Measurements from ENCODE around the gene NGLY1. TPM values are rescaled to one million over a fixed set of nuclear protein-coding genes. Genes with fewer than 3 reads are reported as not detected.

The NGLY1 gene
- 100 to 1,000 TPM in 1 of 2 experiments, 10 to 100 TPM in 1; 86.1 to 135 TPM for total RNA-seq

- H3K9me3 Mint-ChIP-seq (ENCODE audit: low read depth), result no peaks in the 10 kb centered on the region
- intact Hi-C loops (cut with DNase I, micrococcal nuclease), result loop anchor here (1.0 to 10.0 kb wide), 11 partner anchors 12 to 1971 kb away; partner anchors contain the start of genes NR1D2 (in 2 of the 2), SLC4A7 (in 2 of the 2), NKIRAS1 (in 1 of the 2) and RPL15 (in 1 of the 2)
- DNase-seq (peak; percentile 92), ATAC-seq (peak; percentile 93)
- no peaks in the 10 kb centered on the region for H3K27me3 Mint-ChIP-seq
- ChIA-PET POLR2A (interaction anchor here (0.7 kb wide), 1 partner anchor 10 kb away, joined by 4 read pairs; no protein-coding TSS in a partner anchor), CTCF (interaction anchor here (0.7 to 1.6 kb wide), 2 partner anchors 10 to 134 kb away, joined by 3 to 8 read pairs; no protein-coding TSS in a partner anchor)
- H3K4me1 Mint-ChIP-seq, result peaks cover 54% of the 10 kb centered on the region
- H3K4me3 Mint-ChIP-seq, result peak within 1 kb of the TSS; percentile 92
- peaks cover 20% of the 10 kb centered on the region for H3K36me3 Mint-ChIP-seq (ENCODE audit: low read depth)
- peak within 1 kb of the TSS; percentile 90 for H3K27ac Mint-ChIP-seq
Observed at GRCh38 chr3:25782938-25783660, at the start of gene NGLY1. NGLY1 (minus strand) TSS chr3:25783443; CDS start chr3:25783390, 53 bp downstream.

- H3K27ac Mint-ChIP-seq, result no peak overlapping the region
- DNase-seq (no peak), ATAC-seq (no peak)
- CTCF ChIA-PET, result no interaction called here
- no peaks in the 10 kb centered on the region for H3K36me3 Mint-ChIP-seq (ENCODE audit: low read depth)
- peaks cover 8% of the 10 kb centered on the region for H3K27me3 Mint-ChIP-seq
- H3K9me3 Mint-ChIP-seq (ENCODE audit: low read depth), result no peaks in the 10 kb centered on the region
- intact Hi-C loops (cut with DNase I, micrococcal nuclease), result no loop called here
- POLR2A ChIA-PET, result no interaction called here
- H3K4me3 Mint-ChIP-seq, result no peak overlapping the region
- H3K4me1 Mint-ChIP-seq, result peaks cover 2% of the 10 kb centered on the region
Observed at GRCh38 chr3:25831578-25831977, 48.3 kb upstream of the NGLY1 start.

GRCh38 chr3:25830373-25831280 is 47.4 kb upstream of the NGLY1 start:
- Mint-ChIP-seq H3K9me3 (ENCODE audit: low read depth) (no peaks in the 10 kb centered on the region), H3K4me3 (no peak overlapping the region), H3K4me1 (peaks cover 10% of the 10 kb centered on the region), H3K27me3 (peaks cover 4% of the 10 kb centered on the region), H3K36me3 (ENCODE audit: low read depth) (no peaks in the 10 kb centered on the region), H3K27ac (no peak overlapping the region)
- ATAC-seq, result no peak
- intact Hi-C loops (cut with DNase I, micrococcal nuclease), result no loop called here
- DNase-seq, result no peak
- CTCF ChIA-PET, result no interaction called here
- POLR2A ChIA-PET, result no interaction called here

GRCh38 chr3:25826510-25826909 is 43.3 kb upstream of the NGLY1 start:
- intact Hi-C loops (cut with DNase I, micrococcal nuclease), result no loop called here
- peaks cover 10% of the 10 kb centered on the region for H3K4me1 Mint-ChIP-seq
- ATAC-seq (no peak), DNase-seq (no peak)
- H3K27ac Mint-ChIP-seq, result no peak overlapping the region
- ChIA-PET POLR2A (no interaction called here), CTCF (no interaction called here)
- H3K4me3 Mint-ChIP-seq, result no peak overlapping the region
- H3K9me3 Mint-ChIP-seq (ENCODE audit: low read depth), result no peaks in the 10 kb centered on the region
- H3K27me3 Mint-ChIP-seq, result peaks cover 6% of the 10 kb centered on the region
- H3K36me3 Mint-ChIP-seq (ENCODE audit: low read depth), result no peaks in the 10 kb centered on the region

GRCh38 chr3:25823314-25823713 is 40.1 kb upstream of the NGLY1 start:
- Mint-ChIP-seq H3K36me3 (ENCODE audit: low read depth) (no peaks in the 10 kb centered on the region), H3K9me3 (ENCODE audit: low read depth) (no peaks in the 10 kb centered on the region), H3K27ac (no peak overlapping the region), H3K4me3 (no peak overlapping the region), H3K4me1 (peaks cover 10% of the 10 kb centered on the region), H3K27me3 (peaks cover 3% of the 10 kb centered on the region)
- ATAC-seq (no peak), DNase-seq (no peak)
- intact Hi-C loops (cut with DNase I, micrococcal nuclease), result no loop called here
- CTCF ChIA-PET, result no interaction called here
- POLR2A ChIA-PET, result no interaction called here

- no peak overlapping the region for H3K27ac Mint-ChIP-seq
- no peaks in the 10 kb centered on the region for H3K36me3 Mint-ChIP-seq (ENCODE audit: low read depth)
- H3K4me1 Mint-ChIP-seq, result peaks cover 13% of the 10 kb centered on the region
- peaks cover 3% of the 10 kb centered on the region for H3K27me3 Mint-ChIP-seq
- no peak overlapping the region for H3K4me3 Mint-ChIP-seq
- ChIA-PET POLR2A (no interaction called here), CTCF (interaction anchor here (0.7 kb wide), 1 partner anchor 738 kb away, joined by 3 read pairs; no protein-coding TSS in a partner anchor)
- ATAC-seq (no peak), DNase-seq (no peak)
- H3K9me3 Mint-ChIP-seq (ENCODE audit: low read depth), result no peaks in the 10 kb centered on the region
- intact Hi-C loops (cut with DNase I, micrococcal nuclease), result no loop called here
Observed at GRCh38 chr3:25821746-25822573, 38.7 kb upstream of the NGLY1 start.

GRCh38 chr3:25820816-25821486 is 37.7 kb upstream of the NGLY1 start:
- Mint-ChIP-seq H3K27ac (no peak overlapping the region), H3K9me3 (ENCODE audit: low read depth) (no peaks in the 10 kb centered on the region), H3K36me3 (ENCODE audit: low read depth) (no peaks in the 10 kb centered on the region), H3K4me1 (peaks cover 11% of the 10 kb centered on the region), H3K27me3 (peaks cover 3% of the 10 kb centered on the region), H3K4me3 (no peak overlapping the region)
- CTCF ChIA-PET, result no interaction called here
- POLR2A ChIA-PET, result no interaction called here
- DNase-seq (no peak), ATAC-seq (no peak)
- intact Hi-C loops (cut with DNase I, micrococcal nuclease), result no loop called here

GRCh38 chr3:25820366-25820765 is 37.1 kb upstream of the NGLY1 start:
- Mint-ChIP-seq H3K9me3 (ENCODE audit: low read depth) (no peaks in the 10 kb centered on the region), H3K4me1 (peaks cover 10% of the 10 kb centered on the region), H3K27ac (no peak overlapping the region), H3K36me3 (ENCODE audit: low read depth) (no peaks in the 10 kb centered on the region), H3K27me3 (peaks cover 3% of the 10 kb centered on the region), H3K4me3 (no peak overlapping the region)
- ChIA-PET POLR2A (no interaction called here), CTCF (no interaction called here)
- no peak for DNase-seq
- ATAC-seq, result peak; percentile 55
- intact Hi-C loops (cut with DNase I, micrococcal nuclease), result no loop called here

- no peak for DNase-seq
- no peak for ATAC-seq
- H3K27me3 Mint-ChIP-seq, result peaks cover 3% of the 10 kb centered on the region
- CTCF ChIA-PET, result no interaction called here
- intact Hi-C loops (cut with DNase I, micrococcal nuclease), result no loop called here
- no peaks in the 10 kb centered on the region for H3K9me3 Mint-ChIP-seq (ENCODE audit: low read depth)
- H3K4me1 Mint-ChIP-seq, result peaks cover 10% of the 10 kb centered on the region
- no peak overlapping the region for H3K4me3 Mint-ChIP-seq
- no peaks in the 10 kb centered on the region for H3K36me3 Mint-ChIP-seq (ENCODE audit: low read depth)
- H3K27ac Mint-ChIP-seq, result no peak overlapping the region
- POLR2A ChIA-PET, result no interaction called here
Observed at GRCh38 chr3:25818335-25818734, 35.1 kb upstream of the NGLY1 start.

- Mint-ChIP-seq H3K4me1 (peaks cover 10% of the 10 kb centered on the region), H3K27ac (no peak overlapping the region), H3K9me3 (ENCODE audit: low read depth) (no peaks in the 10 kb centered on the region), H3K4me3 (no peak overlapping the region), H3K27me3 (no peaks in the 10 kb centered on the region), H3K36me3 (ENCODE audit: low read depth) (no peaks in the 10 kb centered on the region)
- CTCF ChIA-PET, result interaction anchor here (1.6 kb wide), 1 partner anchor 14 kb away, joined by 4 read pairs; no protein-coding TSS in a partner anchor
- POLR2A ChIA-PET, result interaction anchor here (0.6 kb wide), 1 partner anchor 37 kb away, joined by 5 read pairs; no protein-coding TSS in a partner anchor
- peak; percentile 47 for ATAC-seq
- no peak for DNase-seq
- intact Hi-C loops (cut with DNase I, micrococcal nuclease), result loop anchor here in 1 of 2 experiments (2.0 kb wide), 1 partner anchor 25 kb away; no protein-coding TSS in a partner anchor
Observed at GRCh38 chr3:25817638-25818037, 34.4 kb upstream of the NGLY1 start.
